Measurements from ENCODE around the gene TUG1. TPM values are rescaled to one million over a fixed set of nuclear protein-coding genes. Genes with fewer than 3 reads are reported as not detected.

The TUG1 gene
- total RNA-seq, 1 experiment from 2014 or later: 35.1 TPM

DNA sequence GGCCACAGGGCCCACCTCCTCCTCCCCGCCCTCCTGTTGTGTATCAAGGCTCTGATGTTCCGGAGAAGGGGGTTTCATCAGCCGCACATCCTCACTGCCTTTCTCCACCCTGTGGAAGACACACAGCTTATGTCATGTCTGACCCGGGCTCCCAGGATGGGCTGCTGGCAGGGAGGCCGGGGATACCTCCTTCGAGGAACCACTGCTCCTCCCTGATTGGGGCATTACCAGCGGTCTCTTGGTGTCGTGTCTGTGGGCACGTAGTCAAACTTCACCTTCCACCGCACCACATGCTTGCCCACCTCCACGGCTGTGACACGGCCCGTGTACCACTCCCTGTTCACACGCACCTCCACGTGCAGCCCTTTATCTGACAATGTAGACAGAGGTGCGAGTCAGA, 36.4 kb upstream of the TUG1 start:
- no peak overlapping the region for H3K4me3 ChIP-seq (ENCODE audit: low read length)
- H2AFZ ChIP-seq (ENCODE audit: low read length): no peak overlapping the region
- H3K27me3 ChIP-seq (ENCODE audit: low read length): no peaks in the 10 kb centered on the region
- peaks cover 8% of the 10 kb centered on the region for H3K36me3 ChIP-seq (ENCODE audit: low read depth, low read length)
- no peaks in the 10 kb centered on the region for H3K79me2 ChIP-seq (ENCODE audit: low read length)
- no peaks in the 10 kb centered on the region for H4K20me1 ChIP-seq (ENCODE audit: low read length)
- no peak for TF ChIP-seq EZH2phosphoT487 (IDR thresholded peaks at IDR 0.05; ENCODE audit: borderline replicate concordance, low read length)
- TF ChIP-seq, protein P1, sequence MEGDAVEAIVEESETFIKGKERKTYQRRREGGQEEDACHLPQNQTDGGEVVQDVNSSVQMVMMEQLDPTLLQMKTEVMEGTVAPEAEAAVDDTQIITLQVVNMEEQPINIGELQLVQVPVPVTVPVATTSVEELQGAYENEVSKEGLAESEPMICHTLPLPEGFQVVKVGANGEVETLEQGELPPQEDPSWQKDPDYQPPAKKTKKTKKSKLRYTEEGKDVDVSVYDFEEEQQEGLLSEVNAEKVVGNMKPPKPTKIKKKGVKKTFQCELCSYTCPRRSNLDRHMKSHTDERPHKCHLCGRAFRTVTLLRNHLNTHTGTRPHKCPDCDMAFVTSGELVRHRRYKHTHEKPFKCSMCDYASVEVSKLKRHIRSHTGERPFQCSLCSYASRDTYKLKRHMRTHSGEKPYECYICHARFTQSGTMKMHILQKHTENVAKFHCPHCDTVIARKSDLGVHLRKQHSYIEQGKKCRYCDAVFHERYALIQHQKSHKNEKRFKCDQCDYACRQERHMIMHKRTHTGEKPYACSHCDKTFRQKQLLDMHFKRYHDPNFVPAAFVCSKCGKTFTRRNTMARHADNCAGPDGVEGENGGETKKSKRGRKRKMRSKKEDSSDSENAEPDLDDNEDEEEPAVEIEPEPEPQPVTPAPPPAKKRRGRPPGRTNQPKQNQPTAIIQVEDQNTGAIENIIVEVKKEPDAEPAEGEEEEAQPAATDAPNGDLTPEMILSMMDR (conservative IDR thresholded peaks at IDR 0.05; ENCODE audit: low read depth, low read length): no peak
- TF ChIP-seq EZH2 (IDR thresholded peaks at IDR 0.05; ENCODE audit: low read length, unreplicated experiment): no peak
- CTCF ChIA-PET: no interaction called here
- DNase-seq: no peak
- no TSS peak for BruUV-seq (replicated peaks)
- no peak overlapping the region for H3K4me2 ChIP-seq (ENCODE audit: low read length)
- no peaks in the 10 kb centered on the region for H3K4me1 ChIP-seq (ENCODE audit: insufficient read depth, low read length)
- POLR2A ChIA-PET (ENCODE audit: unreplicated experiment): no interaction called here
- H3K9ac ChIP-seq (ENCODE audit: low read length): no peak overlapping the region
- H3K9me3 ChIP-seq (ENCODE audit: low read length): no peaks in the 10 kb centered on the region
- no peak for ATAC-seq
- no peaks in the 10 kb centered on the region for H3F3A ChIP-seq (ENCODE audit: low read length, unreplicated experiment)
- no peak overlapping the region for H3K27ac ChIP-seq (ENCODE audit: low read length)
- intact Hi-C loops (cut with micrococcal nuclease): no loop called here
- no peaks in the 10 kb centered on the region for H3K9me2 ChIP-seq (replicated peaks; ENCODE audit: low read length)

DNA sequence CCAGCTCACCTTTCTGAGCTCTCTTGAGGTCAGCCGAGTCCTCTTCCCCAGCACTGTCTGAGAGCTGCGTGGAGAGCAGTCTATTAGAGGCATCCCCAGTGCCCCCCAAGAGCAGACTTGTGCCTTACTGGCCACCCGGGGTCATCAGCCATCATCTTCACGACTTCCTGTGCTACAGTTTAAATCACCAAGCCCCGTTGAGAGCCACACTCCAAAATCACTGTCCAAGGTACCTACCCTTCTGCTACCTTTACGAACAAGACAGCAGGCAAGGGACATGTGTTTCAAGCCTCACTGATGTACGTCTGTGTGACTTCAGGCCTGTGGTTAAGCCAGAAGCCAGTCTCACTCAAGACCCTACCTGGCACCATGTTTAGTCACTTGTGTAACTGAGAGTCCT, 35.6 kb upstream of the TUG1 start:
- no peak overlapping the region for H3K4me3 ChIP-seq (ENCODE audit: low read length)
- no peak overlapping the region for H3K9ac ChIP-seq (ENCODE audit: low read length)
- no peaks in the 10 kb centered on the region for H3F3A ChIP-seq (ENCODE audit: low read length, unreplicated experiment)
- H3K36me3 ChIP-seq (ENCODE audit: low read depth, low read length): peaks cover 5% of the 10 kb centered on the region
- ATAC-seq: no peak
- H3K4me1 ChIP-seq (ENCODE audit: insufficient read depth, low read length): no peaks in the 10 kb centered on the region
- no peaks in the 10 kb centered on the region for H4K20me1 ChIP-seq (ENCODE audit: low read length)
- ChIA-PET POLR2A (ENCODE audit: unreplicated experiment) (no interaction called here), CTCF (no interaction called here)
- H2AFZ ChIP-seq (ENCODE audit: low read length): no peak overlapping the region
- no peak for DNase-seq
- BruUV-seq (replicated peaks): no TSS peak
- H3K4me2 ChIP-seq (ENCODE audit: low read length): no peak overlapping the region
- H3K9me2 ChIP-seq (replicated peaks; ENCODE audit: low read length): no peaks in the 10 kb centered on the region
- no peaks in the 10 kb centered on the region for H3K79me2 ChIP-seq (ENCODE audit: low read length)
- intact Hi-C loops (cut with micrococcal nuclease): no loop called here
- no peak for TF ChIP-seq EZH2 (IDR thresholded peaks at IDR 0.05; ENCODE audit: low read length, unreplicated experiment)
- TF ChIP-seq EZH2phosphoT487 (IDR thresholded peaks at IDR 0.05; ENCODE audit: borderline replicate concordance, low read length): no peak
- TF ChIP-seq, protein P1 (conservative IDR thresholded peaks at IDR 0.05; ENCODE audit: low read depth, low read length): no peak
- H3K9me3 ChIP-seq (ENCODE audit: low read length): no peaks in the 10 kb centered on the region
- H3K27ac ChIP-seq (ENCODE audit: low read length): no peak overlapping the region
- H3K27me3 ChIP-seq (ENCODE audit: low read length): no peaks in the 10 kb centered on the region

DNA sequence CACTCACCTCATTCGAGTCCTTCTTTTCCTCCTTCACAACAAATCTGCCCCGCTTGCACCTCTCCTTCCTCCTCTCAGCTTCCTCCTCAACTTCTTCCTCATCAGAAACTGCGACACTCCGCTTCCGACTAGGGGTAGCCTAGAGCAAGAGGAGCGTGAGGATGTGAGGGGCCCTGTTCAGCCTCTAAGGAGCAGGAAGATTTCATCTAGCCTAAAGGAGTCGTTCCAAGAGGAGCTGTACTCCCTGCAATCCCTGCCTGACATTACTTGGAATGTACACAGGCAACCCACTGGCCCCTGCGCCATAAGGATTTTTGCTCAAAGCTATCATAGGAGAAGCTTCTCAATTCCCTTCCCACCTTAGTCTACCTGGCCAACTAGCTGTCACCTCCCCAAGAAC, 35.0 kb upstream of the TUG1 start:
- H3F3A ChIP-seq (ENCODE audit: low read length, unreplicated experiment): no peaks in the 10 kb centered on the region
- H3K9me3 ChIP-seq (ENCODE audit: low read length): no peaks in the 10 kb centered on the region
- no peak overlapping the region for H3K4me2 ChIP-seq (ENCODE audit: low read length)
- DNase-seq (no peak), ATAC-seq (no peak)
- no peaks in the 10 kb centered on the region for H3K9me2 ChIP-seq (replicated peaks; ENCODE audit: low read length)
- no peak overlapping the region for H3K27ac ChIP-seq (ENCODE audit: low read length)
- CTCF ChIA-PET: no interaction called here
- no peak overlapping the region for H3K9ac ChIP-seq (ENCODE audit: low read length)
- no peak for TF ChIP-seq EZH2 (IDR thresholded peaks at IDR 0.05; ENCODE audit: low read length, unreplicated experiment)
- no peak for TF ChIP-seq EZH2phosphoT487 (IDR thresholded peaks at IDR 0.05; ENCODE audit: borderline replicate concordance, low read length)
- TF ChIP-seq, protein P1 (conservative IDR thresholded peaks at IDR 0.05; ENCODE audit: low read depth, low read length): no peak
- BruUV-seq (replicated peaks): no TSS peak
- H3K27me3 ChIP-seq (ENCODE audit: low read length): no peaks in the 10 kb centered on the region
- H3K4me1 ChIP-seq (ENCODE audit: insufficient read depth, low read length): no peaks in the 10 kb centered on the region
- intact Hi-C loops (cut with micrococcal nuclease): no loop called here
- no peaks in the 10 kb centered on the region for H4K20me1 ChIP-seq (ENCODE audit: low read length)
- no peak overlapping the region for H2AFZ ChIP-seq (ENCODE audit: low read length)
- peaks cover 5% of the 10 kb centered on the region for H3K36me3 ChIP-seq (ENCODE audit: low read depth, low read length)
- H3K79me2 ChIP-seq (ENCODE audit: low read length): no peaks in the 10 kb centered on the region
- POLR2A ChIA-PET (ENCODE audit: unreplicated experiment): no interaction called here
- no peak overlapping the region for H3K4me3 ChIP-seq (ENCODE audit: low read length)

Measured in PC-3 (cell line).